Adrenal gland (tissue), 12 donors: ENCODE results near the gene MDM4. TPM values are rescaled to one million over a fixed set of nuclear protein-coding genes. Genes with fewer than 3 reads are reported as not detected.

ENCODE experiments used
- DNase-seq, 7 donors: peaks; one replicate each; pipeline ENCODE4 v3.0.0-alpha.2; 2019 to 2020
- H3K27ac ChIP-seq, 5 donors: fragments of 200-600 bp; sonication (generic) in 4 of 5; 1 replicate in 3 of 5; 2 replicates in 2 of 5; pipeline versions ENCODE4 v1.5.1 to v1.8.0; 2016 to 2020; ENCODE audit warnings: mild to moderate bottlenecking in 1 of 5
- H3K27me3 ChIP-seq: fragments of 200-600 bp; 2 replicates; pipeline ENCODE4 v1.8.0; 2021
- H3K36me3 ChIP-seq, 2 donors: fragments of 200-600 bp; replicated peaks in 1 of 2; 1 replicate in 1 of 2; 2 replicates in 1 of 2; pipeline versions ENCODE4 v1.5.1 to v1.8.0; 2018 to 2022
- H3K4me1 ChIP-seq, 2 donors: fragments of 200-600 bp; replicated peaks in 1 of 2; 1 replicate in 1 of 2; 2 replicates in 1 of 2; pipeline versions ENCODE4 v1.5.1 to v1.8.0; 2018 to 2021
- H3K4me3 ChIP-seq, 4 donors: fragments of 200-600 bp; sonication (generic) in 3 of 4; one replicate each; pipeline ENCODE4 v1.5.1; 2016 to 2018
- H3K9me3 ChIP-seq, 3 donors: fragments of 200-600 bp; sonication (generic) in 1 of 3; replicated peaks in 1 of 3; 1 replicate in 2 of 3; 2 replicates in 1 of 3; pipeline versions ENCODE4 v1.5.1 to v1.8.0; 2016 to 2021
- CTCF ChIP-seq, 6 experiments: fragments of 450-650 bp in 4 of 6; fragments of 200-600 bp in 2 of 6; sonication (generic) in 1 of 6; IDR thresholded peaks; 1 replicate in 5 of 6; 2 replicates in 1 of 6; pipeline versions ENCODE4 v1.5.1 to v1.8.0; 2016 to 2021; ENCODE audit warnings: antibody characterized with exemption in 6 of 6, mild to moderate bottlenecking in 2 of 6, moderate library complexity in 1 of 6
- POLR2A ChIP-seq, 2 donors: fragments of 450-650 bp; IDR thresholded peaks; one replicate each; pipeline ENCODE4 v1.6.1; 2017; ENCODE audit warnings: antibody characterized with exemption in 2 of 2, mild to moderate bottlenecking in 2 of 2, moderate library complexity in 1 of 2
- whole genome bisulfite sequencing, 4 donors: extraction: QIAGEN DNeasy Blood & Tissue Kit in 2 of 4; methylation state at CpG; one replicate each; pipeline versions ENCODE4 v1.1.5 to v1.1.7; 2013 to 2017; 5-methylcytosine and 5-hydroxymethylcytosine counted together
- intact Hi-C, 2 donors: fragments of 100-400 bp; cut with DNase I; formaldehyde crosslinking; loops; one replicate each; pipeline versions ENCODE4 v1.14.1 to v1.15.0; 2022 to 2023
- polyA plus RNA-seq, 3 donors: library from polyadenylated mRNA; stranded (reverse); fragments of 200-250 nt in 2 of 3; fragments of 350-450 nt in 1 of 3; fragmentation: Illumina TruSeq in 1 of 3; extraction: RNeasy Lipid Tissue Mini Kit (QIAGEN cat#74804) in 1 of 3; gene quantifications; one replicate each; pipeline ENCODE4 v1.2.3, GENCODE V29; 2013 to 2014
- total RNA-seq, 9 donors: library from RNA; depleted of rRNA in 4 of 9; stranded (reverse); fragments of >200 nt in 4 of 9; fragments of 120-200 nt in 1 of 9; fragmentation: NEBNext Ultra II Directional in 1 of 9; extraction: Animal tissue kit (Norgen Biotek cat#: 25700) in 1 of 9; gene quantifications; one replicate each; pipeline versions ENCODE4 v1.1.0 to v1.2.4, GENCODE V29; 2013 to 2023
- donor health status: healthy with polysubstance abuse.
- donor health status: Bipolar disorder and iron deficiency.
- donor health status: DM: yes; HTN: yes; CAD: no.
- donor health status: DM: no; HTN: no; CAD: no.
- donor health status: DM: no; HTN: no; CAD: no.
- donor health status: DM: yes; HTN: yes; CAD: no.

The MDM4 gene
- total and polyA plus RNA-seq, 12 donors, result 11.3 to 77.4 (median 42.8) TPM

- Histone ChIP-seq H3K27me3 (no peaks in the 10 kb centered on the region), H3K9me3 (no peaks in the 10 kb centered on the region), H3K4me1 (no peaks in the 10 kb centered on the region), H3K27ac (no peak overlapping the region), H3K36me3 (no peaks in the 10 kb centered on the region), H3K4me3 (no peak overlapping the region)
- intact Hi-C loops, result no loop called here
- TF ChIP-seq POLR2A (IDR thresholded peaks at IDR 0.05) (no peak), CTCF (IDR thresholded peaks at IDR 0.05) (no peak)
- WGBS, 4 donors, result 91 to 96% (median 94%) methylated on average over 3 of the region's 3 CpGs
- DNase-seq, result no peak
Measured at GRCh38 chr1:204581759-204582158, 65.6 kb downstream of the MDM4 start.

DNA sequence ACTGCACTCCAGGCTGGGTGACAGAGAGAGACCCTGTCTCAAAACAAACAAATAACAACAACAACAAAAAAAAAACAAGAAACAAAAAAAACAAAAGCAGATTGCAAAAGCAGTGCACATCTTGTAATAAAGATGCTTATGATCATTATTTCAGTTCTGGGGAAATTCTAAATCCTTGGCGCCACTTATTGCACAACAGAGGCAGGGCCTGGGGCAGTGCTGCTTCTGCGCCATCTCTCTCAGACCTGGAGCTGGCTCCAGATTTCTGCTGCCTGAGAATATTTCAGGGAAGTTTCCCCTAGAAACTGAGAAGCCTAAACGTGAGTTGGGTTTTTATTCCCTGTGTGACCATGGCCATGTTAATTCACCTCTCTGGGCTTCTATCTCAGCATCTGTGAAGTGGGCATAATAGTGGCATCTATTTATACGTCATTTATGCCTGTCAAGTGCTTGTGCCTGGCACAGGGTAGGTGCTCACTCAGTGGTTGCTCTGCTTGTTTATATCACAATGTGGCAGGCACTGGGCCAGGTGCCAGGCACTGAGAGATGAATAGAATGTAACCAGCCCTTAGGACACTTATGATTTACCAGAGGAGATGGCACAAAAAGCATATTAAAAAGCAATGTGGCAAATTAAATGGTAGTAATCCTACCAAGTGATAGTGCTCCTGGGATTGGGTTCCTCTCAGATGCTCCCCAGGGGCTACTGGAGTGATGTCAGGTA, 67.9 kb downstream of the MDM4 start:
- Histone ChIP-seq H3K4me3 (no peak overlapping the region), H3K9me3 (no peaks in the 10 kb centered on the region), H3K4me1 (no peaks in the 10 kb centered on the region), H3K27me3 (no peaks in the 10 kb centered on the region), H3K36me3 (no peaks in the 10 kb centered on the region), H3K27ac (no peak overlapping the region)
- WGBS, 4 donors, result 66 to 79% (median 75%) methylated on average over 4 of the region's 4 CpGs
- TF ChIP-seq CTCF (IDR thresholded peaks at IDR 0.05) (no peak), POLR2A (IDR thresholded peaks at IDR 0.05) (no peak)
- intact Hi-C loops, result no loop called here
- peak in 4 of 7 donors; percentile 20 to 94 (median 37) for DNase-seq

GRCh38 chr1:204584699-204585372, 68.6 kb downstream of the MDM4 start:
- Histone ChIP-seq H3K27ac (no peak overlapping the region), H3K9me3 (no peaks in the 10 kb centered on the region), H3K27me3 (no peaks in the 10 kb centered on the region), H3K4me1 (no peaks in the 10 kb centered on the region), H3K4me3 (no peak overlapping the region), H3K36me3 (no peaks in the 10 kb centered on the region)
- intact Hi-C loops, result no loop called here
- no peak for DNase-seq
- no peak for TF ChIP-seq CTCF (IDR thresholded peaks at IDR 0.05)
- no peak for TF ChIP-seq POLR2A (IDR thresholded peaks at IDR 0.05)
- 77 to 86% (median 82%) methylated on average over 11 of the region's 11 CpGs for WGBS, 4 donors

DNA sequence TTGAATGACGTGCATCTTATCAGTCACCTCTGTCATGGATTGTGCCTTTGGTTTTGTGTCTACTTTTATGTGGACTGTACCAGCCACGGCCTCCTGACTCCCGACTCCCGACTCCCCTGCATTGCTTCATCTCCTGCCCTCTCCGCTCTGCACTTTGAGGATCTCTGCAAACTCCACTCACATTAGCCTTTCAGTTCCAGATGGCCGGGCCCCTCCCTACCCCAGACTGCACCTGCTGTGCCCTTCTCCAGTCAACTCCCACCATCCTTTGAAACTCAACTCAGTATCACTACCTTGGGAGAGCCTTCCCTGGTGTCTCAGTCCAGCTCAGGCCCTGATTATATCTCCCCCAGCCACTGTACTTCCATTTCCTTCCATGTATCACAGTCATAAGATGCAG, 71.4 kb downstream of the MDM4 start:
- intact Hi-C loops, result no loop called here
- no peaks in the 10 kb centered on the region for H3K27me3 ChIP-seq
- no peak for DNase-seq
- WGBS, 4 donors, result 84 to 90% (median 89%) methylated on average over 5 to 6 of the region's 6 CpGs
- no peak overlapping the region for H3K4me3 ChIP-seq
- H3K36me3 ChIP-seq, result no peaks in the 10 kb centered on the region
- no peak overlapping the region for H3K27ac ChIP-seq
- no peaks in the 10 kb centered on the region for H3K4me1 ChIP-seq
- TF ChIP-seq POLR2A (IDR thresholded peaks at IDR 0.05) (no peak), CTCF (IDR thresholded peaks at IDR 0.05) (no peak)
- no peaks in the 10 kb centered on the region for H3K9me3 ChIP-seq
